HG02970 (cell line): ENCODE measurements around the gene PXT1.
"Not testable (repeated sequence)": the region's sequence is repeated elsewhere in the genome, so short reads cannot be mapped to it uniquely, and the experiment has no call there.

Experiments used
- ATAC-seq: cut with Tn5 transposase; IDR thresholded peaks from one replicate; pipeline ENCODE4 v1.9.1; 2021; ENCODE audit warnings: mild to moderate bottlenecking, moderate library complexity, moderate number of reproducible peaks; ENCODE audit not compliant: unreplicated experiment, low FRiP score

PXT1 gene

GRCh38 chr6:36372088-36372487 is 70.6 kb downstream of the PXT1 start:
- ATAC-seq: no peak

GRCh38 chr6:36371211-36371610 is 71.4 kb downstream of the PXT1 start:
- no peak for ATAC-seq

GRCh38 chr6:36370638-36371037 is 72.0 kb downstream of the PXT1 start:
- ATAC-seq: no peak

GRCh38 chr6:36368921-36369865 is 73.5 kb downstream of the PXT1 start:
- ATAC-seq: no peak

- no peak for ATAC-seq
Observed at GRCh38 chr6:36368421-36368820, 74.2 kb downstream of the PXT1 start.

- ATAC-seq: no peak
Observed at GRCh38 chr6:36367743-36368142, 74.9 kb downstream of the PXT1 start.

- no peak for ATAC-seq
Observed at GRCh38 chr6:36364669-36365479, 77.8 kb downstream of the PXT1 start.

GRCh38 chr6:36364061-36364635 is 78.5 kb downstream of the PXT1 start:
- not testable (repeated sequence) for ATAC-seq

- not testable (repeated sequence) for ATAC-seq
Observed at GRCh38 chr6:36363371-36363752, 79.3 kb downstream of the PXT1 start.

GRCh38 chr6:36362551-36363370 is 79.9 kb downstream of the PXT1 start:
- no peak for ATAC-seq

GRCh38 chr6:36361071-36361470 is 81.6 kb downstream of the PXT1 start:
- no peak for ATAC-seq

GRCh38 chr6:36360241-36361054 is 82.2 kb downstream of the PXT1 start:
- no peak for ATAC-seq

- ATAC-seq: no peak
Observed at GRCh38 chr6:36358226-36358915, 84.3 kb downstream of the PXT1 start.

- ATAC-seq: no peak
Observed at GRCh38 chr6:36357872-36358225, 84.8 kb downstream of the PXT1 start.

- ATAC-seq: no peak
Observed at GRCh38 chr6:36355819-36356218, 86.8 kb downstream of the PXT1 start.

GRCh38 chr6:36353411-36353915 is 89.2 kb downstream of the PXT1 start:
- ATAC-seq: no peak

- no peak for ATAC-seq
Observed at GRCh38 chr6:36352477-36353157, 90.0 kb downstream of the PXT1 start.
